Measurements from ENCODE around the gene CBX1. TPM values are rescaled to one million over a fixed set of nuclear protein-coding genes. Genes with fewer than 3 reads are reported as not detected.

The CBX1 gene
- total and polyA plus RNA-seq, 2 of the 4 experiments (the other 2 are of a cell fraction), result 35.0 to 54.9 TPM

DNA sequence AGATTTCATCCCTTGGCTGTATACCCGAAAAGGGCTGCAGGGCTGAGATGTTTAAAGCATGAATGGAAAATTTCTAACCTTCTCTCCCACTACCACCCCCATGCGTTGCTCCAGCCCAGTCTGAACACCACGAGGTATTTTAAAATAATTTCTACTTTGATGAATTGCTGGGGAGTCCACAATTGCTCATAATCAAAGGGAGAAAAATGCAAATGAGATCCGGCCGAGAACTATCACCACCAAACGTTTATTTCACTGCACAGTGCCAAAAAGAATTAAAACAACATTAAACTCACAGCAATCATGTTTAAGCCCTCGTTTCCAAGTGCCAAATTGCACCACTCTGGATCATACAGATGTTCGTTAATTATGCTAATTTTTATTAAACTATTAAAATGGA, 43.0 kb upstream of the CBX1 start:
- POLR2A ChIA-PET (ENCODE audit: unreplicated experiment), result no interaction called here
- no peak overlapping the region for H2AFZ ChIP-seq (replicated peaks; ENCODE audit: low read length, poor library complexity)
- H4K8ac ChIP-seq (ENCODE audit: low read depth in 2 of 2, low read length in 2 of 2), result no peak overlapping the region
- WGBS, 2 experiments (ENCODE audit: extremely low coverage in 2 of 2, insufficient read length in 1 of 2), result no CpG with 5 or more reads among the region's 8 CpGs
- no peaks in the 10 kb centered on the region for H3K9me3 ChIP-seq (ENCODE audit: control insufficient read depth, insufficient read depth, low read length)
- H2BK20ac ChIP-seq (ENCODE audit: low read depth, low read length), result no peak overlapping the region
- H3K56ac ChIP-seq (ENCODE audit: extremely low read depth, insufficient read depth, low read length), result no peak overlapping the region
- H3K23ac ChIP-seq (ENCODE audit: low read depth, low read length), result no peak overlapping the region
- no peak overlapping the region for H3K4me2 ChIP-seq (ENCODE audit: low read depth, low read length)
- no peak overlapping the region for H4K5ac ChIP-seq (ENCODE audit: low read depth, low read length)
- no peaks in the 10 kb centered on the region for H4K20me1 ChIP-seq (ENCODE audit: insufficient read depth, low read length)
- H3K4me3 ChIP-seq (ENCODE audit: insufficient read depth, low read depth, low read length), result no peak overlapping the region
- no peak for DNase-seq
- no peaks in the 10 kb centered on the region for H3K9me1 ChIP-seq (ENCODE audit: insufficient read depth, low read length)
- no peak overlapping the region for H3K4ac ChIP-seq (ENCODE audit: low read depth, low read length)
- no peaks in the 10 kb centered on the region for H3K79me1 ChIP-seq (ENCODE audit: low read depth in 1 of 2, low read length in 2 of 2)
- no peak overlapping the region for H2BK5ac ChIP-seq (ENCODE audit: low read depth, low read length, poor library complexity, severe bottlenecking)
- H2BK120ac ChIP-seq (ENCODE audit: low read depth, low read length), result no peak overlapping the region
- H3K4me1 ChIP-seq (ENCODE audit: control insufficient read depth, insufficient read depth, low read length), result no peaks in the 10 kb centered on the region
- no peak overlapping the region for H2BK15ac ChIP-seq (ENCODE audit: low read depth, low read length)
- ATAC-seq (ENCODE audit: low read depth), result no peak
- no peak overlapping the region for H3K14ac ChIP-seq (replicated peaks; ENCODE audit: low read depth, low read length)
- H3K9ac ChIP-seq (ENCODE audit: low read depth, low read length), result no peak overlapping the region
- TF ChIP-seq CEBPB (IDR thresholded peaks at IDR 0.05; ENCODE audit: low read depth, low read length) (no peak), RFX5 (IDR thresholded peaks at IDR 0.05; ENCODE audit: low read depth, low read length) (no peak), SMC3 (IDR thresholded peaks at IDR 0.05; ENCODE audit: low read depth, low read length) (no peak), USF2 (IDR thresholded peaks at IDR 0.05; ENCODE audit: low read depth, low read length) (no peak), RAD21 (IDR thresholded peaks at IDR 0.05; ENCODE audit: low read length) (no peak), FOS (IDR thresholded peaks at IDR 0.05; ENCODE audit: low read depth, low read length) (no peak), BHLHE40 (IDR thresholded peaks at IDR 0.05; ENCODE audit: low read depth, low read length) (no peak), CHD1 (IDR thresholded peaks at IDR 0.05; ENCODE audit: low read depth, low read length) (no peak), MAFK (IDR thresholded peaks at IDR 0.05; ENCODE audit: low read depth, low read length) (no peak), RCOR1 (IDR thresholded peaks at IDR 0.05; ENCODE audit: insufficient replicate concordance, low read length) (no peak), MAZ (IDR thresholded peaks at IDR 0.05; ENCODE audit: borderline replicate concordance, low read depth, low read length) (no peak), MXI1 (IDR thresholded peaks at IDR 0.05; ENCODE audit: borderline replicate concordance, low read depth, low read length) (no peak), POLR2A (IDR thresholded peaks at IDR 0.05; ENCODE audit: low read depth, low read length) (no peak), NFE2L2 (IDR thresholded peaks at IDR 0.05; ENCODE audit: low read depth, low read length) (no peak)
- TF ChIP-seq, protein P1, sequence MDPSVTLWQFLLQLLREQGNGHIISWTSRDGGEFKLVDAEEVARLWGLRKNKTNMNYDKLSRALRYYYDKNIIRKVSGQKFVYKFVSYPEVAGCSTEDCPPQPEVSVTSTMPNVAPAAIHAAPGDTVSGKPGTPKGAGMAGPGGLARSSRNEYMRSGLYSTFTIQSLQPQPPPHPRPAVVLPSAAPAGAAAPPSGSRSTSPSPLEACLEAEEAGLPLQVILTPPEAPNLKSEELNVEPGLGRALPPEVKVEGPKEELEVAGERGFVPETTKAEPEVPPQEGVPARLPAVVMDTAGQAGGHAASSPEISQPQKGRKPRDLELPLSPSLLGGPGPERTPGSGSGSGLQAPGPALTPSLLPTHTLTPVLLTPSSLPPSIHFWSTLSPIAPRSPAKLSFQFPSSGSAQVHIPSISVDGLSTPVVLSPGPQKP (IDR thresholded peaks at IDR 0.05; ENCODE audit: borderline replicate concordance, low read depth, low read length), result no peak
- TF ChIP-seq, protein P2, sequence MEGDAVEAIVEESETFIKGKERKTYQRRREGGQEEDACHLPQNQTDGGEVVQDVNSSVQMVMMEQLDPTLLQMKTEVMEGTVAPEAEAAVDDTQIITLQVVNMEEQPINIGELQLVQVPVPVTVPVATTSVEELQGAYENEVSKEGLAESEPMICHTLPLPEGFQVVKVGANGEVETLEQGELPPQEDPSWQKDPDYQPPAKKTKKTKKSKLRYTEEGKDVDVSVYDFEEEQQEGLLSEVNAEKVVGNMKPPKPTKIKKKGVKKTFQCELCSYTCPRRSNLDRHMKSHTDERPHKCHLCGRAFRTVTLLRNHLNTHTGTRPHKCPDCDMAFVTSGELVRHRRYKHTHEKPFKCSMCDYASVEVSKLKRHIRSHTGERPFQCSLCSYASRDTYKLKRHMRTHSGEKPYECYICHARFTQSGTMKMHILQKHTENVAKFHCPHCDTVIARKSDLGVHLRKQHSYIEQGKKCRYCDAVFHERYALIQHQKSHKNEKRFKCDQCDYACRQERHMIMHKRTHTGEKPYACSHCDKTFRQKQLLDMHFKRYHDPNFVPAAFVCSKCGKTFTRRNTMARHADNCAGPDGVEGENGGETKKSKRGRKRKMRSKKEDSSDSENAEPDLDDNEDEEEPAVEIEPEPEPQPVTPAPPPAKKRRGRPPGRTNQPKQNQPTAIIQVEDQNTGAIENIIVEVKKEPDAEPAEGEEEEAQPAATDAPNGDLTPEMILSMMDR (conservative IDR thresholded peaks at IDR 0.05; ENCODE audit: low read depth, low read length), result no peak
- dilution Hi-C loops (cut with HindIII; ENCODE audit: low sequenced_read_pairs, unreplicated experiment), result no loop called here
- H3K36me3 ChIP-seq (ENCODE audit: control insufficient read depth, insufficient read depth, low read length), result no peaks in the 10 kb centered on the region
- intact Hi-C loops (cut with micrococcal nuclease), result no loop called here
- no peak overlapping the region for H2AK9ac ChIP-seq (replicated peaks; ENCODE audit: low read depth, low read length, poor library complexity)
- no peak overlapping the region for H2AK5ac ChIP-seq (ENCODE audit: low read depth, low read length)
- CTCF ChIA-PET, result interaction anchor here (1.1 kb wide), 1 partner anchor 191 kb away, joined by 3 read pairs; no protein-coding TSS in a partner anchor
- no peak overlapping the region for H3K27ac ChIP-seq (ENCODE audit: insufficient read depth, low read length)
- peaks cover 85% of the 10 kb centered on the region for H3K27me3 ChIP-seq (ENCODE audit: control insufficient read depth, insufficient read depth, low read length)
- no peak overlapping the region for H4K91ac ChIP-seq (ENCODE audit: insufficient read depth, low read depth, low read length)
- H3K18ac ChIP-seq (ENCODE audit: low read depth, low read length), result no peak overlapping the region
- BruUV-seq (replicated peaks), result no TSS peak
- in situ Hi-C loops (cut with MboI; ENCODE audit: low sequenced_read_pairs), result no loop called here
